Measurements from ENCODE around the gene RHEX.

The RHEX gene

GRCh38 chr1:206083750-206084149, 30.8 kb downstream of the RHEX start:
- FAIRE-seq, result no peak
- no peak for DNase-seq (ENCODE audit: insufficient read length, low spot score)

GRCh38 chr1:206087091-206087490, 34.1 kb downstream of the RHEX start:
- FAIRE-seq, result no peak
- DNase-seq (ENCODE audit: insufficient read length, low spot score), result no peak

GRCh38 chr1:206089341-206089740, 36.4 kb downstream of the RHEX start:
- DNase-seq (ENCODE audit: insufficient read length, low spot score) (no peak), FAIRE-seq (no peak)

GRCh38 chr1:206094024-206094423, 41.1 kb downstream of the RHEX start:
- no peak for DNase-seq (ENCODE audit: insufficient read length, low spot score)
- FAIRE-seq, result no peak

- no peak for FAIRE-seq
- no peak for DNase-seq (ENCODE audit: insufficient read length, low spot score)
Measured at GRCh38 chr1:206097381-206097780, 44.4 kb downstream of the RHEX start.

GRCh38 chr1:206098242-206098919, 45.4 kb downstream of the RHEX start:
- DNase-seq (ENCODE audit: insufficient read length, low spot score), result no peak
- no peak for FAIRE-seq

- DNase-seq (ENCODE audit: insufficient read length, low spot score), result no peak
- FAIRE-seq, result no peak
Measured at GRCh38 chr1:206100226-206100815, 47.3 kb downstream of the RHEX start.

GRCh38 chr1:206101351-206102045, 48.5 kb downstream of the RHEX start:
- DNase-seq (ENCODE audit: insufficient read length, low spot score), result no peak
- FAIRE-seq, result no peak

- FAIRE-seq, result no peak
- no peak for DNase-seq (ENCODE audit: insufficient read length, low spot score)
Measured at GRCh38 chr1:206102292-206102936, 49.4 kb downstream of the RHEX start.

- FAIRE-seq (no peak), DNase-seq (ENCODE audit: insufficient read length, low spot score) (no peak)
Measured at GRCh38 chr1:206103979-206104378, 51.0 kb downstream of the RHEX start.

- no peak for FAIRE-seq
- DNase-seq (ENCODE audit: insufficient read length, low spot score), result no peak
Measured at GRCh38 chr1:206105464-206105995, 52.6 kb downstream of the RHEX start.

GRCh38 chr1:206106328-206107167, 53.6 kb downstream of the RHEX start:
- FAIRE-seq, result peak; percentile 96
- DNase-seq (ENCODE audit: insufficient read length, low spot score), result peak; percentile 85

- FAIRE-seq (no peak), DNase-seq (ENCODE audit: insufficient read length, low spot score) (no peak)
Measured at GRCh38 chr1:206107168-206107544, 54.2 kb downstream of the RHEX start.

GRCh38 chr1:206108635-206109034, 55.7 kb downstream of the RHEX start:
- FAIRE-seq (no peak), DNase-seq (ENCODE audit: insufficient read length, low spot score) (no peak)

GRCh38 chr1:206109718-206110117, 56.7 kb downstream of the RHEX start:
- FAIRE-seq (no peak), DNase-seq (ENCODE audit: insufficient read length, low spot score) (no peak)

GRCh38 chr1:206110161-206110560, 57.2 kb downstream of the RHEX start:
- DNase-seq (ENCODE audit: insufficient read length, low spot score), result no peak
- FAIRE-seq, result no peak

GRCh38 chr1:206110820-206111219, 57.8 kb downstream of the RHEX start:
- FAIRE-seq, result no peak

GRCh38 chr1:206111271-206111927, 58.4 kb downstream of the RHEX start:
- no peak for DNase-seq (ENCODE audit: insufficient read length, low spot score)
- no peak for FAIRE-seq

More at GRCh38 chr1:206110820-206111219, 57.8 kb downstream of the RHEX start:
- no peak for DNase-seq (ENCODE audit: insufficient read length, low spot score)

- no peak for FAIRE-seq
- no peak for DNase-seq (ENCODE audit: insufficient read length, low spot score)
Measured at GRCh38 chr1:206112600-206113301, 59.8 kb downstream of the RHEX start.
